Glutamatergic neuron (in vitro differentiated cells): ENCODE data around the gene SRPRB. TPM values are rescaled to one million over a fixed set of nuclear protein-coding genes. Genes with fewer than 3 reads are reported as not detected.

ENCODE experiments used
- DNase-seq: peaks from one replicate; pipeline ENCODE4 v3.0.0; 2022
- H3K27ac Mint-ChIP-seq: one replicate; pipeline ENCODE4 v1.8.0; 2020; ENCODE audit warnings: mild to moderate bottlenecking, mixed read lengths, inconsistent platforms; ENCODE audit not compliant: unreplicated experiment
- H3K27me3 Mint-ChIP-seq: one replicate; pipeline ENCODE4 v1.8.0; 2020; ENCODE audit warnings: mild to moderate bottlenecking, moderate library complexity, mixed read lengths, inconsistent platforms; ENCODE audit not compliant: unreplicated experiment
- H3K36me3 Mint-ChIP-seq: one replicate; pipeline ENCODE4 v1.8.0; 2020; ENCODE audit warnings: mild to moderate bottlenecking, mixed read lengths, inconsistent platforms; ENCODE audit not compliant: unreplicated experiment
- H3K4me1 Mint-ChIP-seq: one replicate; pipeline ENCODE4 v1.8.0; 2020; ENCODE audit warnings: mild to moderate bottlenecking, low read depth, mixed read lengths, inconsistent platforms; ENCODE audit not compliant: unreplicated experiment
- H3K4me3 Mint-ChIP-seq: one replicate; pipeline ENCODE4 v1.8.0; 2020; ENCODE audit warnings: mild to moderate bottlenecking, mixed read lengths, inconsistent platforms; ENCODE audit not compliant: unreplicated experiment
- H3K9me3 Mint-ChIP-seq: one replicate; pipeline ENCODE4 v1.8.0; 2020; ENCODE audit warnings: mild to moderate bottlenecking, moderate library complexity, mixed read lengths, inconsistent platforms; ENCODE audit not compliant: unreplicated experiment
- total RNA-seq: library from RNA; stranded (reverse); fragmentation: NEBNext Ultra II Directional; extraction: Animal tissue kit (Norgen Biotek cat#: 25700); gene quantifications from one replicate; pipeline ENCODE4 v1.2.1, GENCODE V29; 2021; ENCODE audit not compliant: unreplicated experiment
- TF ChIP-seq, protein P1 (sequence below): fragments of 200-600 bp; sonication (generic); IDR thresholded peaks from one replicate; pipeline ENCODE4 v1.5.0; 2021; ENCODE audit not compliant: partially characterized antibody, unreplicated experiment

Gene SRPRB
- total RNA-seq, 1 donor from 2014 or later: 47.2 TPM

DNA sequence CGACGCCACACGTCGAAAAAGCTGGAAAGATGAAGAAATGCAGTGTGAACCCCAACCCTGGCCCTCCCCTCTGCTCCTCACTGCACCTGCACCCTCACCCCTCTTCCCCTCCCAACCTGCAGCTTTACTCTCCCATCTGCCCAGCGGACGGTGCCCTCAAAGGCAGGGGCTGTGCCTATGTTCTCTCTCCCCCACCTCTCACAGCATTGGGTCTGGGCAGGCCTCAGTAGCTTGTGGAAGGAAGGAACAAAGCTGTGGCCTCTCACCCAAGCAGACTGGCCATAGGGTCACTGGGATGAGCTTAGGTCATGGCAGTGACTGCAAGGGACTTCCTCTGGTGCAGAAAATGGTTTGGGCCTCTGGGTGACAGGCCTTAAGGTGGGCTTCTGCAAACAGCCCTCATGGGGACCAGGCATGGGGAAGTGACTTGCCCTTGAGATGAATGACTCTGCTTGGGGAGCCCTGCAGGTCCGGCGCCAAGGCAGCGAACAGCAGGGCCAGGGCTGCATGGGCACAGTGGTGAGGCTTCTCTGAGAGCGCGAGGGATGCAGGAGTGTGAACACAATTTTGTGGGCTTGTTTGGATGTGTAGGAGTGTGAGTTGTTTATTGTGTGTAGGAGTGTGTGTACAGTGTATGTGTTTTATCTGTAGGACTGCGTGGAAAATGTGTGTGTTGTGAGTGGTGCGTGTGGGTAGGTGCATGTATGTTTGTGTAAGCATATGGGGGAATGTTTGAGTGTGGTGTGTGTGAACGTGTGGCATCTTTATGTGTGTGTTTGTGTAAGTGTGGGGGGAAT is 29.2 kb downstream of the SRPRB start:
- Mint-ChIP-seq H3K4me3 (no peak overlapping the region), H3K9me3 (peaks cover 14% of the 10 kb centered on the region), H3K27ac (no peak overlapping the region), H3K27me3 (peaks cover 18% of the 10 kb centered on the region), H3K36me3 (peaks cover 12% of the 10 kb centered on the region), H3K4me1 (peaks cover 2% of the 10 kb centered on the region)
- TF ChIP-seq, protein P1, sequence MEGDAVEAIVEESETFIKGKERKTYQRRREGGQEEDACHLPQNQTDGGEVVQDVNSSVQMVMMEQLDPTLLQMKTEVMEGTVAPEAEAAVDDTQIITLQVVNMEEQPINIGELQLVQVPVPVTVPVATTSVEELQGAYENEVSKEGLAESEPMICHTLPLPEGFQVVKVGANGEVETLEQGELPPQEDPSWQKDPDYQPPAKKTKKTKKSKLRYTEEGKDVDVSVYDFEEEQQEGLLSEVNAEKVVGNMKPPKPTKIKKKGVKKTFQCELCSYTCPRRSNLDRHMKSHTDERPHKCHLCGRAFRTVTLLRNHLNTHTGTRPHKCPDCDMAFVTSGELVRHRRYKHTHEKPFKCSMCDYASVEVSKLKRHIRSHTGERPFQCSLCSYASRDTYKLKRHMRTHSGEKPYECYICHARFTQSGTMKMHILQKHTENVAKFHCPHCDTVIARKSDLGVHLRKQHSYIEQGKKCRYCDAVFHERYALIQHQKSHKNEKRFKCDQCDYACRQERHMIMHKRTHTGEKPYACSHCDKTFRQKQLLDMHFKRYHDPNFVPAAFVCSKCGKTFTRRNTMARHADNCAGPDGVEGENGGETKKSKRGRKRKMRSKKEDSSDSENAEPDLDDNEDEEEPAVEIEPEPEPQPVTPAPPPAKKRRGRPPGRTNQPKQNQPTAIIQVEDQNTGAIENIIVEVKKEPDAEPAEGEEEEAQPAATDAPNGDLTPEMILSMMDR: no peak
- DNase-seq: no peak

DNA sequence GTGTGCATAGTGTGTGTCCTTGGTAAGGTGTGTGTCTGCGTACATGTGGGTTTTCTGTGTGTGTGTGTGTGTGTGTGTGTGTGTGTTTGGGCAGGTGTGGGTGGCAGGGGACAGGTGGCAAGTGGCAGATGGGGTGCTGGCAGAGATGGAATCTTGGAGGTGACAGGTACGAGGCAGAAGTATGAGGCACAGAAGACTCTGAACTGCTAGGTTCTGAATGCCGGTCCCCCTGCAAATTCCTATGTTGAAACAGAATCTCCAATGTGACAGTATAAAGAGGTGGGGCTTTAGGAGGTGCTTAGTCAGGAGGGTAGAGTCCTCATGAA is 29.8 kb downstream of the SRPRB start:
- Mint-ChIP-seq H3K9me3 (peaks cover 9% of the 10 kb centered on the region), H3K4me1 (peaks cover 2% of the 10 kb centered on the region), H3K27ac (no peak overlapping the region), H3K36me3 (peaks cover 8% of the 10 kb centered on the region), H3K4me3 (no peak overlapping the region), H3K27me3 (peaks cover 16% of the 10 kb centered on the region)
- DNase-seq: no peak
- TF ChIP-seq, protein P1: no peak

DNA sequence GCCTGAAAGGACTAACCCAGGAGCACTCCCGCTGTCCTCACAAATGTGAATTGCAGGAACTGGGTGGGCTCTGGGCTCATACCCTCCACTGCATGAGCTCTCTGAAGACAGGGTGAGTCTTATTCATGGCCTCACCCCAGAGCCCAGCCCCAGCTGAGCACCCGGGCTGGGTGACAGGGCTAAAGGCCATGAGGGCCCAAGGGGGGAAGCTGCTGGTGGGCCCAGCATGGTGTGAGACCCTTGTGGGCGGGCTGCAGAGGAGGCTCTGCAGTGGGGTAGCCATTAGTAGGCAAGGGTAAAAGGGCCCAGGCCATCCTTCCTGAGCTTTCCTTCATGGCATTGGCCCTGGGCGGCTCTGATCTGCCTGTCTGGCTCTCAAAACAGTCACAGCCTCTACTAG is 30.3 kb downstream of the SRPRB start:
- H3K36me3 Mint-ChIP-seq: peaks cover 8% of the 10 kb centered on the region
- no peak overlapping the region for H3K4me3 Mint-ChIP-seq
- H3K9me3 Mint-ChIP-seq: peaks cover 9% of the 10 kb centered on the region
- TF ChIP-seq, protein P1: no peak
- DNase-seq: no peak
- peaks cover 2% of the 10 kb centered on the region for H3K4me1 Mint-ChIP-seq
- no peak overlapping the region for H3K27ac Mint-ChIP-seq
- H3K27me3 Mint-ChIP-seq: peaks cover 16% of the 10 kb centered on the region

DNA sequence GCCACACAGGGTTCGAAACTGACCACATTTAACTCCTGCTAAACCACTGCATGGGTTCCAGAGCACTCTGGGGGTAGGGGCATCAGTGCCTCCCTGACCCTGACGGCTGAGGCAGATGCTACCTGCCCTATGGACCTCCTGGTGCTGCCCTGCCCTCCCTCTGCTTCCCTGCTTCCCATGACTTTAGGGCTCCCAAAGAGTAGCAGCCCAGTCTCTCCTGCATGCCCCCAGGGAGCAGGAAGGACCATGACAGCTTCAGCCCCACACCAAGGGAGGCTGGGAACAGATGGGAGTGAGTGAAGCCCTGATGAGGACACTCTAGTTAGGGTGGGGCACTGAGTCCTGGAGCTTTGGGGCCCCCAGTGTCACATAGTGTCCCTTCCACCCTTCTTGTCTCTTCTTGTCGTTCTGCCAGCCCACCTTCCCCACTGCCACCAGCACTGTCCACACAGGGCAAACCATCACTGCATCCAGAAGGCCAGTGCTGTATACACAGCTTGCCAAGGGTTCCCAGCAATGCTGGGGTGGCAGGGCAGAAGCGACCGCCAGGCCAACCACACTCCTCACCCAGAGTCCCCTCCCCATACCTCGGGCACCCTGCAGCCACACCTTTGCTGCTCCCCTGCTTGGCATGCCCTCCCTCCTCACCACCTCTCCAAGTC is 31.0 kb downstream of the SRPRB start:
- Mint-ChIP-seq H3K27me3 (peaks cover 14% of the 10 kb centered on the region), H3K4me3 (no peak overlapping the region), H3K27ac (no peak overlapping the region), H3K9me3 (peaks cover 9% of the 10 kb centered on the region), H3K36me3 (peaks cover 8% of the 10 kb centered on the region), H3K4me1 (peaks cover 2% of the 10 kb centered on the region)
- TF ChIP-seq, protein P1: no peak
- no peak for DNase-seq
